H9 (cell line): ENCODE data around the gene TIAM2. TPM values are rescaled to one million over a fixed set of nuclear protein-coding genes. Genes with fewer than 3 reads are reported as not detected.

Experiments
- DNase-seq: peaks from one replicate; pipeline ENCODE4 v3.0.0-alpha.2; 2017
- H2AFZ ChIP-seq: one replicate; pipeline ENCODE4 v1.6.1; 2013; ENCODE audit warnings: mild to moderate bottlenecking, low read length, control low read depth, moderate library complexity
- H2AK5ac ChIP-seq: 2 replicates; pipeline ENCODE4 v1.6.1; 2013; ENCODE audit warnings: low read length, control low read depth, mixed read lengths; ENCODE audit not compliant: insufficient read length
- H2BK120ac ChIP-seq: one replicate; pipeline ENCODE4 v1.6.1; 2013; ENCODE audit warnings: low read depth, mild to moderate bottlenecking, low read length, control low read depth, inconsistent platforms; ENCODE audit not compliant: poor library complexity, severe bottlenecking
- H2BK12ac ChIP-seq: 2 replicates; pipeline ENCODE4 v1.6.1; 2013; ENCODE audit warnings: low read length, control low read depth, mixed read lengths, low read depth; ENCODE audit not compliant: insufficient read length
- H2BK15ac ChIP-seq: 2 replicates; pipeline ENCODE4 v1.6.1; 2013; ENCODE audit warnings: low read depth, low read length, control low read depth
- H2BK20ac ChIP-seq: one replicate; pipeline ENCODE4 v1.6.1; 2013; ENCODE audit warnings: low read depth, mild to moderate bottlenecking, low read length, control low read depth, inconsistent platforms; ENCODE audit not compliant: poor library complexity, severe bottlenecking
- H2BK5ac ChIP-seq: 2 replicates; pipeline ENCODE4 v1.6.1; 2013; ENCODE audit warnings: low read length, control low read depth, mixed read lengths; ENCODE audit not compliant: insufficient read length
- H3K14ac ChIP-seq: 2 replicates; pipeline ENCODE4 v1.6.1; 2013; ENCODE audit warnings: low read length, control low read depth; ENCODE audit not compliant: insufficient read depth
- H3K18ac ChIP-seq: 2 replicates; pipeline ENCODE4 v1.6.1; 2013; ENCODE audit warnings: low read depth, mild to moderate bottlenecking, mixed read lengths, low read length, control low read depth; ENCODE audit not compliant: insufficient read length
- H3K23ac ChIP-seq: 2 replicates; pipeline ENCODE4 v1.6.1; 2013; ENCODE audit warnings: low read length, control low read depth, mixed read lengths, low read depth; ENCODE audit not compliant: insufficient read length
- H3K23me2 ChIP-seq: 2 replicates; pipeline ENCODE4 v1.6.1; 2013; ENCODE audit warnings: low read depth, mild to moderate bottlenecking, mixed read lengths, low read length, control low read depth; ENCODE audit not compliant: insufficient read length, poor library complexity, severe bottlenecking
- H3K27ac ChIP-seq: 2 replicates; pipeline ENCODE4 v1.5.1; 2013; ENCODE audit warnings: low read length, control low read depth, mixed read lengths, low read depth; ENCODE audit not compliant: insufficient read length
- H3K27me3 ChIP-seq: 2 replicates; pipeline ENCODE4 v1.6.1; 2013; ENCODE audit warnings: low read length, control low read depth, inconsistent platforms; ENCODE audit not compliant: insufficient read depth
- H3K4ac ChIP-seq: 2 replicates; pipeline ENCODE4 v1.6.1; 2013; ENCODE audit warnings: low read depth, mild to moderate bottlenecking, control low read depth, inconsistent platforms, low read length, moderate library complexity
- H3K4me1 ChIP-seq: 2 replicates; pipeline ENCODE4 v1.6.1; 2013; ENCODE audit warnings: low read length, control low read depth, inconsistent platforms; ENCODE audit not compliant: insufficient read depth
- H3K4me2 ChIP-seq: 2 replicates; pipeline ENCODE4 v1.6.1; 2013; ENCODE audit warnings: low read length, control low read depth, mixed read lengths; ENCODE audit not compliant: insufficient read length, insufficient read depth
- H3K56ac ChIP-seq: 2 replicates; pipeline ENCODE4 v1.6.1; 2013; ENCODE audit warnings: low read depth, mild to moderate bottlenecking, mixed read lengths, low read length, control low read depth; ENCODE audit not compliant: insufficient read length
- H3K79me1 ChIP-seq: 2 replicates; pipeline ENCODE4 v1.6.1; 2013; ENCODE audit warnings: low read depth, mild to moderate bottlenecking, moderate library complexity, low read length, control low read depth, inconsistent platforms; ENCODE audit not compliant: insufficient read depth, poor library complexity, severe bottlenecking
- H3K79me2 ChIP-seq: 2 replicates; pipeline ENCODE4 v1.6.1; 2013; ENCODE audit warnings: low read length, control low read depth, inconsistent platforms; ENCODE audit not compliant: insufficient read depth
- H3K9ac ChIP-seq: 2 replicates; pipeline ENCODE4 v1.6.1; 2013; ENCODE audit warnings: low read length, control low read depth, mixed read lengths; ENCODE audit not compliant: insufficient read length; ENCODE audit errors: extremely low read depth
- H3K9me3 ChIP-seq: one replicate; pipeline ENCODE4 v1.6.1; 2013; ENCODE audit warnings: low read depth, low read length, inconsistent platforms; ENCODE audit not compliant: control insufficient read depth
- H3T11ph ChIP-seq: one replicate; pipeline ENCODE4 v1.6.1; 2013; ENCODE audit warnings: mild to moderate bottlenecking, low read length, control low read depth, inconsistent platforms
- H4K20me1 ChIP-seq: one replicate; pipeline ENCODE4 v1.6.1; 2013; ENCODE audit not compliant: control insufficient read depth, insufficient read length, insufficient read depth
- H4K5ac ChIP-seq: 2 replicates; pipeline ENCODE4 v1.6.1; 2013; ENCODE audit warnings: low read depth, mild to moderate bottlenecking, mixed read lengths, low read length, control low read depth; ENCODE audit not compliant: insufficient read length
- H4K8ac ChIP-seq: replicated peaks from 2 replicates; pipeline ENCODE4 v1.6.1; 2013; ENCODE audit warnings: low read length, control low read depth, mixed read lengths, low read depth; ENCODE audit not compliant: insufficient read length
- H4K91ac ChIP-seq: 2 replicates; pipeline ENCODE4 v1.6.1; 2013; ENCODE audit warnings: low read depth, mild to moderate bottlenecking, moderate library complexity, mixed read lengths, low read length, control low read depth; ENCODE audit not compliant: insufficient read length
- H3K27ac Mint-ChIP-seq, 3 experiments: 2 replicates in 2 of 3; 3 replicates in 1 of 3; pipeline ENCODE4 v1.8.0; 2020 to 2021; ENCODE audit warnings: mixed read lengths in 3 of 3, mild to moderate bottlenecking in 1 of 3, moderate library complexity in 1 of 3
- H3K27me3 Mint-ChIP-seq: 2 replicates; pipeline ENCODE4 v1.8.0; 2021; ENCODE audit warnings: low read depth, mild to moderate bottlenecking, moderate library complexity, mixed read lengths
- H3K36me3 Mint-ChIP-seq, 3 experiments: 2 replicates in 2 of 3; 3 replicates in 1 of 3; pipeline ENCODE4 v1.8.0; 2020 to 2021; ENCODE audit warnings: low read depth in 3 of 3, mixed read lengths in 3 of 3; ENCODE audit not compliant: insufficient read depth in 1 of 3
- H3K4me1 Mint-ChIP-seq, 2 experiments: 2 replicates each; pipeline ENCODE4 v1.8.0; 2020; ENCODE audit warnings: mixed read lengths in 2 of 2
- H3K4me3 Mint-ChIP-seq, 2 experiments: 2 replicates in 1 of 2; 3 replicates in 1 of 2; pipeline ENCODE4 v1.8.0; 2020 to 2021; ENCODE audit warnings: mild to moderate bottlenecking in 2 of 2, mixed read lengths in 2 of 2, moderate library complexity in 1 of 2
- H3K9me3 Mint-ChIP-seq, 2 experiments: 2 replicates in 1 of 2; 3 replicates in 1 of 2; pipeline ENCODE4 v1.8.0; 2020; ENCODE audit warnings: mild to moderate bottlenecking in 2 of 2, mixed read lengths in 2 of 2, moderate library complexity in 1 of 2
- CTCF ChIP-seq: fragments of 200-600 bp; sonication (generic); conservative IDR thresholded peaks from 3 replicates; pipeline ENCODE4 v1.8.0; 2021; ENCODE audit warnings: antibody characterized with exemption, mild to moderate bottlenecking
- WGBS: extraction: QIAGEN DNeasy Blood & Tissue Kit; methylation state at CpG from one replicate; pipeline ENCODE4 v1.1.7; 2013; ENCODE audit warnings: missing lambda C conversion rate, low lambda C conversion rate, mixed read lengths; ENCODE audit not compliant: insufficient read length; ENCODE audit errors: extremely low coverage; 5-methylcytosine and 5-hydroxymethylcytosine counted together
- total RNA-seq: library from RNA; stranded (reverse); gene quantifications from 2 replicates; pipeline ENCODE4 v1.2.1, GENCODE V29; 2021

The TIAM2 gene
- total RNA-seq, 1 experiment from 2014 or later: 6.3 TPM

GRCh38 chr6:155237613-155238012 is 242.5 kb downstream of the TIAM2 start:
- Mint-ChIP-seq H3K4me1 (peaks cover 8 to 9% of the 10 kb centered on the region in 2 experiments), H3K4me3 (no peak overlapping the region), H3K27ac (no peak overlapping the region), H3K36me3 (peaks cover 42 to 65% (median 56%) of the 10 kb centered on the region in 3 experiments), H3K27me3 (peaks cover 4% of the 10 kb centered on the region), H3K9me3 (peaks cover 33 to 42% of the 10 kb centered on the region in 2 experiments)
- no peaks in the 10 kb centered on the region for H3K79me2 ChIP-seq
- no peak for DNase-seq
- no peaks in the 10 kb centered on the region for H3K23me2 ChIP-seq
- H3K79me1 ChIP-seq: no peaks in the 10 kb centered on the region
- H3K9ac ChIP-seq: no peak overlapping the region
- WGBS: no CpG with 5 or more reads among the region's 1 CpG
- no peak overlapping the region for H3K27ac ChIP-seq
- no peak overlapping the region for H3T11ph ChIP-seq
- H2BK5ac ChIP-seq: no peak overlapping the region
- H3K18ac ChIP-seq: no peak overlapping the region
- H3K56ac ChIP-seq: no peak overlapping the region
- H3K9me3 ChIP-seq: peaks cover 13% of the 10 kb centered on the region
- no peak overlapping the region for H3K23ac ChIP-seq
- H3K27me3 ChIP-seq: no peaks in the 10 kb centered on the region
- no peak overlapping the region for H2AFZ ChIP-seq
- no peak overlapping the region for H4K91ac ChIP-seq
- H4K20me1 ChIP-seq: no peaks in the 10 kb centered on the region
- H3K14ac ChIP-seq: no peak overlapping the region
- H4K5ac ChIP-seq: no peak overlapping the region
- no peak overlapping the region for H2BK20ac ChIP-seq
- H3K4ac ChIP-seq: no peak overlapping the region
- H2BK15ac ChIP-seq: no peak overlapping the region
- H2BK120ac ChIP-seq: no peak overlapping the region
- H4K8ac ChIP-seq: no peak overlapping the region
- no peak for TF ChIP-seq CTCF
- H2AK5ac ChIP-seq: no peak overlapping the region
- no peak overlapping the region for H3K4me2 ChIP-seq
- H3K4me1 ChIP-seq: no peaks in the 10 kb centered on the region
- H2BK12ac ChIP-seq: no peak overlapping the region
